ENCODE data around the gene UBE2J2.

The UBE2J2 gene

DNA sequence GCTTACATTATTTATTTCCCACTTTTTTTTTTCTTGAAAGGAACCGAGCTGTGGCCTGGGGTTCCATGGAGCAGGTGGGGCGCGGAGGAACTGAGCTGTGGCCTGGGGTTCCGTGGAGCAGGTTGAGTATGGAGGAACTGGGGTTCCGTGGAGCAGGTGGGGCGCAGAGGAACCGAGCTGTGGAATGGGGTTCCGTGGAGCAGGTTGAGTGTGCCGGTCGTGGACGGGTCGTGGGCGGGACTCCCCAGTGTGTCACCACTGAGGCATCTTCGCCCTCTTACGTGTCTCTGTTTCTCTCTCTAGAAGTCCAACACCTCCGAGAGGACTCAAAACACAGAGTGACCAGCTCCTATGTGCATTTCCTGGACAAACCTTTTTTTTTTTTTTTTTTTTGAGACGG, 5.4 kb upstream of the UBE2J2 start:
- DNase-seq: no peak

DNA sequence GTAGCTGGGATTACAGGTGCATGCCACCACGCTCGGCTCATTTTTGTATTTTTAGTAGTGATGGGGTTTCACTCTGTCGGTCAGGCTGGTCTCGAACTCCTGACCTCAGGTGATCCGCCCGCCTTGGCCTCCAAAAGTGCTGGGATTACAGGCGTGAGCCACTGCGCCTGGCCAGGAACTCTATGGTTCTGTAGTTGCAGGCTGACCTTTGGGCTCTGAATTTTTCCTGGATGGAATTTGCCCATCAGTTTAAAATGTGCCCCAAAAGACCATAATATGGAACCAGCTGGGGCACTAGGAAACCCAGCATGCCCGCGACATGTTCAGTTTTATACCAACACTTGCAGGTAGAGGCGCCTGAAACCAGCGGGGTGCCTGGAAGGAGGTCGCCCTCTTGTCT, 5.0 kb upstream of the UBE2J2 start:
- DNase-seq: no peak

DNA sequence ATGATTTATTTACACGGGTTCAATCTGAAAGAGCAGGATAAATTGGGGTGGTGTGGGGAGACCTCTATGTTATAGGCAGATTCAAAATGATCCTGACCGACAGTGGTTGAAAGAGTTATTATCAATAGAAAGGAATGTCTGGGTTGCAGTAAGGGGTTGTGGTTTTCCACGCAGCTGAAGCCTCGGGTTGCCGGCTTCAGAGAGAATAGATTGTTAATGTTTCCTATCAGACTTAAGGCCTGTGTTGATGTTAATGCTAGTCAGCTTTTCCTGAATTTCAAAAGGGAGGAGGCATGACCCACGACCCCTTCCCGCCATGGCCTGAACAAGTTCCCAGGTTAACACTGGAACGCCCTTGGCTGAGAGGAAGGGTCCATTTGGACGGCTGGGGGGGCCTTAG, 2.2 kb upstream of the UBE2J2 start:
- no peak for DNase-seq

DNA sequence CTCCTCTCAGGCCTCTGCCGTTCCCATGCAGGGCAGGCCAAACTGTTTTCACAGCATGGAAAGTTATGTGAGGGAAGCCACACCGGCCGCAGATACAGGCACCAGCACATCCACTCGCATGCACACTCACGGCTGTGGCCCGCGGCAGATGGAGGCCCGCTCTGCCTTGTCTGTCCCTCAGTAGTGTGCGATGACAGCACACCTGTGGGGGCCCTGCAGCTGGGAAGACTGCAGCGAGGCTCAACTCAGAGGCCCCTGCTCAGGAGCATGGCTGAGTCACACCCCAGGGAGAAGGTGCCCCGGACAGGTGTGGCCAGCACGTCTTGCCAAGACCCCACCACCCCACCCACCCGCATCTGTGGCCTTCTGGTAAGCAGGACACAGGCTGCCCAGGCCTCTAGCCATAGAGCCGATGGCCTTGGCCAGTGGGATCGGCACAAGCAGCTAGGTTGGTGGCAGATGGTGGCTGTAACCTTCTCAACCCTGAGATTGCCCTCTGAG, 1.3 kb upstream of the UBE2J2 start:
- DNase-seq: no peak

DNA sequence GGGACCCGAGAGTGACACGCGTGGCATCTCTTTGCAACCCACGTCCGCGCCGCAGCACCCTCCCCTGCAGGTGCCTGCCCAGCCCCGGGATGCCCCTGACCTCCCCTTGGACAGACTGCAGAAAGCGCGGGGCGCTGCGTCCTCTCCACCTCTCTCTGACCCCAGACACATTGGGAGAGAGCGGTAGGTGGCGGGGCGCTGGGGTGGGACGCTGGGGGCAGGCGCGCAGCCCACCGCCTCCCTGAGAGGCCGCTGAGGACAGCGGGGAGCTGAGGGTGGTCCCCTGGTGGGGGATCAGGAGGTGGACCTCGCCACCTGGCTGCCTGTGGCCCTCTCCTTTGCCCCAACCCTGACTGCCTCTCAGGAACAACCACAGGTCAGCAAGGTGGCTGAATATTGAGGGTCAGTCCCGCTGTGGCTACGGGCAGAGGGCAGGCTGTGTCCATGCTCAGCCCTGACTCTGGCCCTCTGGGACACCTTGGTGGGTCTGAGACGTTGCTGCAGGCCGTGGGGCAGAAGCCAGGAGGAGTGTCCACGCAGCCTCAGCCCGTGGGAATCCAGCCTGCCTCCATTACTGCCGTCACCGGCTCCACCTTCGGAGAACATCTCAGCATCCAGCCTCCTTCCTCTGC, 761 bp upstream of the UBE2J2 start:
- DNase-seq: no peak

DNA sequence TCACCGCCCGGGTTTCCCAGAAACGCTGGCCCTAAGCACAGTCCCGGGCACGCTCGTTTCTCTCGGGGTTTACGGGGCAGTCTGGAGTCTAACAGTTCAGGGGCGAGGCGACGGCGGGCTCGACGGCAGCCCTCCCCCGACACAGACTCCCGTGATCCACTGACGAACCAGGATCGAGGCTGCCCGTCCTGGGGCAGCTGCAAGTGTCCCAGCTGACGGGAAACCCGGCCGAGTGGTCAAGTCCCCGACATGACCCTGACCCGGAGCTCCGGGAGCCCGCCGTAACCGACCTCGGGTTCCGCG, 494 bp downstream of the UBE2J2 start:
- no peak for DNase-seq

DNA sequence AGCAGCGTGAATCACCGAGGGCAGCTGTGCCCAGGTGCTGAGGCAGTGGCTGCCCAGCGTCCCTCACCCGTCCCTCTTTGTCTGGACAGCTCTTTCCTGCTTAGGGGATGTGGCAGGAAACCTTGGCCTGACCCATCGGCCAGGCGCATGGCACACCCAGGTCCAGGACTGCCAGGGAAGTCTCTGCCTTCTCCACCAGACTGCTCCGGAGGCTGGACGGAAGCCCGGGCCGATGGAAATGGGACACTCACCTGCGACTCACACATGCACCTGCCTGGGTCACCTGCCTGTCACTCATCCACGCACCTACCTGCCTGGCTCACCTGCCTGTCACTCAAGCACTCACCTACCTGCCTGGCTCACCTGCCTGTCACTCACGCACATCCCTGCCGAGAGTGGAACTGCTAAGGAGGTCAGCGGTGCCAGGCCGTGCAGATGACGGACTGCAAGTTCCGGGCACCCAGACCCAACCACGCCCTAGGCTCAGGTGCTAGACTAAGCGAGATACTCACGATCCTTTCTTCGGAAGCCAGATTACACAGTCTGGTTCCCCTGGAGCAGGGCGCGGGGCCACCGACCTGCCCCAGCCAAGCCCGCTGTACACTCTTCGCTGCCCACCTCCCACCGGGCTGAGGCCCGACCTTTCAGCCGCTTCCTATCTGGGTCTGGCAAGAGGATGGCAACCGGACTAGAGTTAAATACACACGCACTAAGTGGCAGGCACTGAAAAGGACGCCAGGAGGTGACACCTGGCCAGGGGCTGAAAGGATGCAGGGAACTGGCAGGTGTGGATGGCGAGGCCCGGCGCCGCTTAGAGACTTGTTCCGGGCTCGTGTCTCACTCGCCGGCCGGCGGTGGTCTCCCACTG, 1.1 kb downstream of the UBE2J2 start:
- no peak for DNase-seq

DNA sequence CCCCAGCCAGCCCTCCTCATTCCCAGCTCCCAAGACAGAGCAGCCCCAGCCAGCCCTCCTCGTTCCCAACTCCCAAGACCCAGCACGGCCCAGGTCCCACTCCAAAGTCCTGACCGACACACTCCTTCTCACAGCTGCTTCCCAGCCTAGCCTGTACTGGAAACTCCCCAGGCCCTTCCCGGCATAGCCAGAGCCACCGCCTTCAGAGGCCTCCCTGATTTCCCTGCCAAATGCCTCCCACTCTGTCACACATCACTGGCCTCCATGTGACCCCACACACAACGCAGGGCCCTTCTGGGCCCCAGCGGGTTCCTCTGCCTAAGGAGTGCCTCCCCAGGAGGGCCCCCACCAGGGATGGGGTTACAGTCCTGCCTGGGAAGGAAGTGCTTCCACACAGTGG, 2.8 kb downstream of the UBE2J2 start:
- DNase-seq: no peak

DNA sequence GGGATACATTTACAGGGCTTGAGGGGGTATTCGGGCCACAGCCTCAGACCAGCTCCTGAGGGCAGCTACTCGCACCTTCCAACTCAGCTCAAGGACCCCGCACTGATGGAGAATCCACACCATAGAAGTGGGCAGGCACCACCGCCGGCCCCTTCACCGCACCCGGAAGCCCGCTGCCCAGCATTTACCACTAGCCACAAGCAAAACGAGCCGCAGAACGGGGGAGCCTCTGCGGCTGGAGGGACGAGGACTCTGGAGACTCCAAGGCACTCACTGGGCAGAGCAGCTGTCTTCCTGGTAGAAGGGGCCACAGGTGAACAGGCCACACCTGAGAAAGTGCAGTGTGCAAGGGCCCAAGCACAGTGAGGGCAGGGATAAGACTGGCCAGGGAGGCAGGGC, 5.4 kb downstream of the UBE2J2 start:
- no peak for DNase-seq

DNA sequence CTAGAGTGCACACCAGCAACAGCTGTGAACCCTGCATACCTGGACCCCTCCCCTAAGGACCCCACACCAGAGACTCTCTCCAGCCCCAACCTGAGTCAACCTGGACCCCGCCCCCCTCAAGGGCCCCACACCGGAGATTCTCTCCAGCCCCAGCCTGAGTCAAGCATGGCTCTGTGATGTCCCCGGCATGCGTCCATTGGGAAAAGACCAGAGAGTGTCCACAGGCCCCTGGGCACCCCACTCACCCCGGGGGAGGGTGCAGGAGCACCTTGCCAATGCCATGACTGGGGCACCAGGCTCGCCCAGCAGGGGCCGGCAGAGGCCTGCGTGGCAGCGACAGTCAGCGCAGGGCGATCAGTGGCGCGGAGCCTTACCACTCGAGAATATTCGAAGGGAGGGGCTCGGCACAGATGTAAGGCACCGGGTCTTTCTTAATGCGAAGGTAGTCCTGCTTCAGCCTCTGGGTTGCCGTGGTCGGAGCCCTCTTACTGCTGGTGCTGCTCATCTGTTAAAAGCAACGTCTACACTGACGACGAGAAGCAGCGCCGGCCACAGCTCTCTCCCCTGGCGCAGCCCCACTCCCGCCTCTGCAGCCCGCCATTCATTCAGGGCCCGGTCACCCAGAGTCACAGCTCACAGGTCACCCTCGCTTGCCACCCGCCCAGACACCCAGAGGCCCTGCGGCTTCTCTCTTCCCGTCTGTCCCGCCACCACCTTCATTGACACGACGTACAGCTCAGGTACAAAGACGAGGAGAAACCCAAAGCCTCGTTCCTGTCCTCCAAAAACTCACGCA, 6.0 kb downstream of the UBE2J2 start:
- DNase-seq: no peak

DNA sequence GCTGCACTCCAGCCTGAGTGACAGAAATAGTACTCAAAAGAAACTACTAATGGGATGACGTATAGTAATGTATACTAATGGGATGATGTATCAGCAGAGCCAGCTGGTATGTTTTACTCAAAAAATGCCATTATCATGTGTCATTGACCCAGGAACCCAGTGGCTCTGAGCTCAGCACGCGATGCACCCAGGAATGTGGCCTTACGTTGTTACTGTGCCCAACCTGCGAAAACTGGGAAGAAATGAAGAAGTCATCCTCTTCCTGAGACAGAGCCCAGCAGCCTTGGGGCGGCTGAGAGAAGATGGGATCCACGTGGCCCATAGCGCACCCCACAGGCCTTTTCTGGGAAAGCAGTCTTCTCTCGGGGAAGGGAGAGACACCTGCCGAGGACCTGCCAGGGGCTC, 8.8 kb downstream of the UBE2J2 start:
- no peak for DNase-seq

DNA sequence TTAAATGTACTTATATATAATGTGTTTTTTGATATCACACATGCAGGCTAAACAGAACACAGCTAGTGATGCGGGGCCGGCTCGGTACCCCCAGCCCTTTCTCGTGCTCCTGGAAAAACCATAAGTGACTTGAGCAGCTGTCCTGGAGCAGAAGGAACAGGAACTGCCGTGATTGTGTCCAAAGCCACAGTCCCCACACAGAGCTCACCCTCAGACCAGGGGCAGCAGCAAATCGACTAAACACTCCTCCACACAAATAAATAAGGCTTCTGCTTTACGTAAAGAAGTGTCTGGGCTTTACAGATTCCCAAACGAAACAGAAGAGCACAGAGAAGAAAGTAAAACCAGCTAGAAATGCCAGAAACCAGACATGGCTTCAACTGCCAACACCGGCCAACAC, 9.6 kb downstream of the UBE2J2 start:
- no peak for DNase-seq

DNA sequence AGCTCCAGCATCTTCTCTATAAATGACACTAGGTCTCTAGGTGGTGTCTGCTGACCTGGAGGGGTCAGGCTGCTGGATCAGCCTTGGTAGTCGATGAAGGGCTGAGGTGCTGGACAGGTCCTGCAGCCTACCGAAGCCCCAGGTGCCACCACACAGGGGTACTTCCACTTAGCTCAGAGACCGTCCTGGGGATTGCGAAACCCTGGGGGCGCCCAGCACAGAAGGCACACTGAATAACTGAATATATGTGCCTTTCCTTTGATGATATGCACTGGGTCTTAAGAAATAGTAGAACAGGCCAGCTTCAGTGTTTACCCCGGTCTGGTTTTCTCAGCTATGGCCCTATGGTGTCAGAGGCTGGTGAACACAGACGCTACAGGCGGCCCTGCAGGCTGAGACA, 10.9 kb downstream of the UBE2J2 start:
- no peak for DNase-seq

DNA sequence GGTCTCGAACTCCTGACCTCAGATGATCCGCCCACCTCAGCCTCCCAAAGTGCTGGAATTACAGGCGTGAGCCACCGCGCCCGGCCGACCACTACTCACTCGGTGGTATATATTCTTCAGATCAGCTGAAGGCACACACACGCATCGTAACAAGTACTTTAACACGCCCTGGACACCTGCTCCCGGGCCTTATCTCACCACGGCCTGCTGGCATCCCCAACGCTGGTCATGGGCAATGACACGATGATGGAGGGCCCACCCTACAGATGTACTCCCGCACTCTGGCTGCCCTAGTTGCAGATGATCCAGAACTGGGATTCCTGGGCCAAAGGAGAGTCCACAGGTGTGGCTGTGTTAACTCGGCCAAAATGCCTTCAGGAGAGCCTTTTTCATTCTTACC, 11.6 kb downstream of the UBE2J2 start:
- DNase-seq: no peak

DNA sequence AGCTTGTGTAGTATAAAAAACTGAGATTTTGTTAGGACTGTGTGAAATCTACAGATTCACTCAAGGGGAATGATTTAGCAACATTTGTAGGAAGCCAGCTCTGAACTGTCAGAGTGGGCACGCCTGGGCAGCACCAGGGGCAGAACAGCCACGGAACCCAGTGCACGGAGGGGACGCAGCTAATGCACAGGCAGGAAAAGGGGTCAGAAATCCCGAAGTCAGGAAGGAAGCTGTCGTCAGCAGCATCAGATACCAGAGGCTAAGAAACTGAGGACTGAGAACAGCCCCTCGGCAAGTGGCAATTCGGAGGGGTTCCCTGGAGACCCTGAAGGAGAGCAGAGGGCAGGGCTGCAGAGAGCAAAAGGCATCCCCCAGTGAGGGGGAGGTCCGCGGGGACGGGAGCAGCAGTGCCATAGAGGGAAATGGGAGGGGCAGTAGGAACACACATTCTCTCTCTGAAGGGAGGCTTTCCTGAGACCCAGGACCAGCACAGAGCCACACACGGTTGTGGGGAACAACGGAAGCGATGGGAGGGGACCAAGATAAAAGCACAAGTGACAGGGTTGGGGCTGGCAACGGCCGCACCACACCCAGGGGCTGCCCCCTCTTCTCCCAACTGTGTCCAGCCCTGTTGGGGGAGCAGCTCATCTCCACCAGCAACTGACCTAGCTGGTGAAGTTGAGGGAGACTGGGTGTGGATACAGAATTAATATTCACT, 12.7 kb downstream of the UBE2J2 start:
- DNase-seq: no peak

DNA sequence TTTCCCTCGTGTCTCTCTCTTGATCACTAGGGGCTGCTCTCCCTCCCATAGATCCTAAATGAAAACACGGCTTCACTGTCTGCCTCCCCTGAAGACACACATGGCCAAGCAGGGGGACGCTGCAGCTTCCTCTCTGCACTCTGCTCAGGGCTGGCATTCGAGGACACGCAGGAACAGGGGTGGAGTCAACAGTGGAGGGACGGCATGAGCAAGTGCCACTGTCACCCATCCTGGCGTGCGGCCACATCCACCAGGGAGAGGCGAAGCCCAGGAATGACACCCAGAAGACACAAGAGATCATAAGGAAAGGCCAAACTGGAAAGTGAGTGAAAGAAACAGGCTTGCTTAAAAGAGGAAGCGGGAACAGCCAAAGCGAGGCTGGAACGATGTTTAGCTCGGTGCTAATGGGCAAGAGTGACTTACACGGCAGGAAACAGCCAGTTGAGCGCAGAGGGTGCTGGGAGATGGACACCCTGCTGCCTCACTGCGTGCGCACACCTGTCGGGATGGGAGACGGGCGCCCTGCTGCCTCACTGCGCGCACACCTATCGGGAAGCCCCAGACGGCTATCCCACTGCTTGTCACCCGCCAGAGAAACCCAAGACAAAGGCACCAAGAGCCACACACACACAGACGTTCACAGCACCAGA, 13.6 kb downstream of the UBE2J2 start:
- DNase-seq: no peak

DNA sequence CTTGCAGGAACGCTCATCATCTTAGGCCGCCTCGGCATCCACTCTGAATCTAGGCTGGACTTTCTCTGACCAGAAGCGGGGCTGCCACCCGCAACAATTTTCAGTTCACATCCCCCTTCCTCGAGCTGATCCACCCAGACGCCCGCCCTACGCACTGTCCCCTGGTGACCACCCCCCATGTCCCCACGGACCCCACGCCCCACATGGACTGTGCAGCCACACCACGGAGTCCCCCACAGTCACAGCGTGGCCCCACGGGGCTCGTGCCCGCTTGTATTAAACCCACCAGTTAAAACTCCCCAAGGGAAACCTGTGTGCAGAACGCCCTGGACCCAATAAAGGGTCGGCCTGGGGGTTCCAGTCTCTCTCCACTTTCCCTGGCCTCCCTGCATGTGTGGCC, 14.1 kb downstream of the UBE2J2 start:
- no peak for DNase-seq

DNA sequence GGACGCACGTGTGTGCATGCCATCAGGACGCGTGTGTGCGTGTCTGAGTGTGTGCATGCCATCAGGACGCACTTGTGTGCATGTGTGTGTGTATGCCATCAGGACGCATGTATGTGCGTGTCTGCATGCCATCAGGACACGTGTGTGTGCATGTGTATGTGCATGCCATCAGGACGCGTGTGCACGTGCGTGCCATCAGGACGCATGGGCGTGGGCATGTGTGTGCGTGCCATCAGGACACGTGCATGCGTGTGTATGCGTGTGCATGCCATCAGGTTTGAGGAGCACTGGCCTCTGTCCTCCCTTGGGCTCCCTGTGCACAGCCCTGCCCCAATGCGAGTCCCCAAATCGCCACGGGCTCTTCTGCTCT, 14.6 kb downstream of the UBE2J2 start:
- DNase-seq: no peak

DNA sequence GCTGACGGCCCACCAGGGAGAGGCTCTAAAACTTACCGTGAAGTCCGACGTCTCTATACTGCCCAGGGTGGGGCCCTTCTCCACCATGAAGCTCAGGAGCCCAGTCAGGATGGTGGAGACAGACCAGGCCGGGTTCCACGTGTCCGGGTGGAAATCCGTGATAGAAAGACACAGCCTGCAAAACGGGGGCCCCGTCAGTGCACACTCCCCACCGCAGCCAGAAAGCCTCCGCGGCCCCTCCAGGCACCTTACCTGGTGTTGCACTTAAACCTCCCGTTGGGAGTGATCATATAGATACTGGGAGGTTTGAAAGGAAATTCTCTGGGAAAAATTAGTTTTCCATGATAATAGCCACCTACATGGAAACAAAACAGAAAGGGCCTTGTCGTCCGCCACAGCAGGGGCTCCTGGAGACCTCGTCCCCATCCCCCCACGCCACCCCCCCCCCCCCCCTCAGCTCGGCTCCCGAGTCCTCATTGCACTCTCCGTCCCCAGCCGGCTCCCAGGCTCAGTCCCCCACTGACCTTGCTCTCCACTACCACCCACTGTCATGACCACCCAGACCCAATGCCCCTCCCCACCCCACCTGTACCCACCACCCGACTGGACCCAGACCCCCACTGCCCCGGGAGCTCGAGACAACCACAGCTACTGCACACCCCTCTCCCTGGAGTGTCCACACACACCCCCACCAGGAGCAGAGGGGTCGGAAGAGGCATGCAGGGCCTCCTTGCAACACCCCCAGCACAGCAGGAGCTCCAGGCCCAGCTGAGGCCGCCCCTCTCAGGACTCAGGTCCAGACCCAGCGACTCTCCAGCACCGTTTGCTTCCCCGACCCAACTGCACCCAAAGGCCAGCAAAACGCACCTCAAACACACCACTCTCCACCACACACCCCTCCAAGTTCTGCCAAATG, 16.4 kb downstream of the UBE2J2 start:
- no peak for DNase-seq

DNA sequence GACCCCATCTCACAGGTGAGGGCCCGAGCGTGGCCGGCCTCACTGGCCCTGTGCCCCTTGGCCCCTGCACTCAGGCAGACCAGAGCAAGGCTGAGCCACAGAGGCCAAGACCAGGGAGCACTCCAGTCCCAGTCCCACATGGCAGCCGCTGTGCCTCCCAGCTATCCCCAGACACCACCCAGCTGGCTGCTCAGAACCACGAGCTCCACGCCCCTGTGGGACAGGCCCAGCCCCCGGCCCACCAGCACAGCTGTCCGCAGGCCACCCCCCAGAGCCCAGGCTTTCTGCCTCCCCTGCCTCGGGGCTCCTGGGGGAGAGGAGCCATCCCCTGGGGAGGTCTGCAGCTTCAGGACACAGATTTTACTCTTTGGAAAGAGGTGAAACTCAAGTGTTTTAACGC, 18.0 kb downstream of the UBE2J2 start:
- DNase-seq: no peak

DNA sequence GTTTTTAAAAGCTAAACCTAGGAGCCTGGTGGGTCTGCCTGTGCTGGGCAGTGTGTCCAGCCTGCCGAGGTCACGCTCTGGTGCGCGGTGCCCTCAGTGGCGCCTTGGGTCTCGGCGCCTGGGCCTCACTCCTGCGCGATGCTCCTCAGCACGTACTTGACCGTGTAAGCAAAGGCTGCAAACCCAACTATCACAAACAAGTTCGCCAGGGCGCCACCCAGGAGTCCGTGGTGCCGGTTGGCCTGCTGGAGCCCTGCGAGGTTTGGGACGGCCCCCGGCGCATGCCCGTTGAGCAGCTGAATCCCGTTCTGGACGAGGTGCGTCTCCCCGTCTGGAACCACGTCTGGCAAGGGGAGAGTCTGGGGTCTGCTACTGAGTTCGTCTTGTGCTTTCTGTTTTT, 18.6 kb downstream of the UBE2J2 start:
- no peak for DNase-seq

DNA sequence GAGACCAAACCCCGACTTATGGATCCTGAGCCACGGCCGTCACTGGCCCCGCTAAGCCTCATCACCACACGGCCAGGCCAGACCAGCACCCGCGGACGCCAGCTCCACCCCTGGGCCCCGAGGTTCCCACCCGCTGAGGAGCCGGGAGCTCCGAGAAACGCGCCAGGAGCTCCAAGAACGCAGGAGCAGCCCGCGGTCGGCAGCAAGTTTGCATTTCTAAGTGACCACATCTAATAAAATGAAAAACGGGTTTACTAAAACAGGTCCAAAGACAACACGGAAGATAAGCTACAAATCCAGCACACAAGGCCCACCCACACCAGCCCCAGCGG, 19.0 kb downstream of the UBE2J2 start:
- no peak for DNase-seq

Data from cortex of kidney (tissue), 1 donor.